ENCODE measurements around the gene TTLL7. TPM values are rescaled to one million over a fixed set of nuclear protein-coding genes. Genes with fewer than 3 reads are reported as not detected.

The TTLL7 gene
- total RNA-seq, 1 donor from 2014 or later, result 2.2 TPM

Other genes with a start within 250 kb of the TTLL7 start
- gene PRKACB, start 145.1 kb upstream of the TTLL7 start, total RNA-seq, result 20.6 and 30.8 TPM in 2 replicates